HepG2 (cell line): ENCODE results near the gene BTBD3. TPM values are rescaled to one million over a fixed set of nuclear protein-coding genes. Genes with fewer than 3 reads are reported as not detected.

Experiments
- ATAC-seq: fragments of 200-7000 bp; cut with Tn5 transposase; 3 replicates; pipeline ENCODE4 v1.9.1; 2020; ENCODE audit warnings: mild to moderate bottlenecking, moderate library complexity
- BruUV-seq: library from RNA; stranded (reverse); fragments of 400-500 nt; replicated peaks from 2 replicates; lab custom pipeline; 2021; lab: Mats Ljungman, UMichigan
- CTCF ChIA-PET: fragments of 300-600 bp; formaldehyde crosslinking; extraction: SDS; loops from one replicate; lab custom pipeline; 2021; ENCODE audit warnings: low total read pairs, inconsistent platforms, low intra/inter-chr PET ratio; lab: Yijun Ruan, JAX
- POLR2A ChIA-PET: fragments of 350-600 bp; sonication (Branson Sonifier 250); formaldehyde crosslinking; loops from one replicate; lab custom pipeline; 2020; ENCODE audit warnings: antibody characterized with exemption, inconsistent platforms; lab: Yijun Ruan, JAX
- DNase-seq: peaks from one replicate; pipeline ENCODE4 v3.0.0-alpha.2; 2015; ENCODE audit warnings: low spot score
- FAIRE-seq: peaks from 3 replicates; lab custom pipeline; 2011; peaks lifted over from hg19 to GRCh38; lab: Jason Lieb, UNC
- H2AFZ ChIP-seq: one replicate; pipeline ENCODE4 v1.6.1; 2011; ENCODE audit warnings: low read length, inconsistent platforms
- H3K27ac ChIP-seq: fragments of 300-600 bp; 3 replicates; pipeline ENCODE4 v1.8.0; 2011; ENCODE audit warnings: mixed run types, mild to moderate bottlenecking, mixed read lengths, low read length, inconsistent platforms; ENCODE audit not compliant: insufficient read depth; ENCODE audit errors: extremely low read length
- H3K27me3 ChIP-seq, 2 experiments: fragments of 200-600 bp in 1 of 2; 2 replicates in 1 of 2; 3 replicates in 1 of 2; pipeline versions ENCODE4 v1.6.0 to v1.8.0; 2011; ENCODE audit warnings: low read length in 2 of 2, mild to moderate bottlenecking in 2 of 2, moderate library complexity in 2 of 2, inconsistent platforms in 1 of 2; ENCODE audit not compliant: insufficient read depth in 2 of 2, control insufficient read depth in 1 of 2
- H3K36me3 ChIP-seq, 2 experiments: fragments of 200-600 bp in 1 of 2; replicated peaks in 1 of 2; 2 replicates in 1 of 2; 3 replicates in 1 of 2; pipeline versions ENCODE4 v1.5.1 to v1.8.0; 2011; ENCODE audit warnings: low read length in 2 of 2, inconsistent platforms in 1 of 2; ENCODE audit not compliant: insufficient read depth in 2 of 2, control insufficient read depth in 1 of 2
- H3K4me1 ChIP-seq: 2 replicates; pipeline ENCODE4 v1.5.1; 2012; ENCODE audit warnings: low read length, inconsistent platforms; ENCODE audit not compliant: insufficient read depth
- H3K4me2 ChIP-seq: 2 replicates; pipeline ENCODE4 v1.6.0; 2011; ENCODE audit warnings: low read depth, low read length, inconsistent platforms
- H3K4me3 ChIP-seq, 3 experiments: fragments of 200-600 bp in 1 of 3; sonication (generic), shearing (Covaris generic) in 1 of 3; replicated peaks in 1 of 3; 2 replicates each; pipeline ENCODE4 v1.5.1; 2011 to 2016; ENCODE audit warnings: low read length in 3 of 3, inconsistent platforms in 2 of 3, low read depth in 2 of 3, mild to moderate bottlenecking in 2 of 3, control low read depth in 1 of 3, mixed read lengths in 1 of 3; ENCODE audit not compliant: insufficient read depth in 1 of 3
- H3K79me2 ChIP-seq: one replicate; pipeline ENCODE4 v1.6.1; 2011; ENCODE audit warnings: low read length, inconsistent platforms; ENCODE audit not compliant: insufficient read depth
- H3K9ac ChIP-seq: 2 replicates; pipeline ENCODE4 v1.6.0; 2011; ENCODE audit warnings: mild to moderate bottlenecking, low read depth, low read length, inconsistent platforms; ENCODE audit not compliant: insufficient read depth
- H3K9me3 ChIP-seq: 2 replicates; pipeline ENCODE4 v1.5.1; 2012; ENCODE audit warnings: mild to moderate bottlenecking, low read length
- H4K20me1 ChIP-seq: 2 replicates; pipeline ENCODE4 v1.6.0; 2011; ENCODE audit warnings: inconsistent platforms, mild to moderate bottlenecking, low read length, moderate library complexity; ENCODE audit not compliant: insufficient read depth
- CAMTA2 ChIP-seq: sonication (generic); formaldehyde crosslinking; IDR thresholded peaks from 2 replicates; pipeline ENCODE4 v1.4.0; 2020; ENCODE audit warnings: mild to moderate bottlenecking, missing genetic modification reagents, borderline replicate concordance
- CHD4 ChIP-seq: fragments of 200-600 bp; sonication (generic); IDR thresholded peaks from 2 replicates; pipeline ENCODE4 v1.7.0; 2017; ENCODE audit warnings: mild to moderate bottlenecking, low read length, borderline replicate concordance
- HOXA3 ChIP-seq: sonication (generic); formaldehyde crosslinking; IDR thresholded peaks from 2 replicates; pipeline ENCODE4 v1.5.0; 2020; ENCODE audit warnings: missing genetic modification reagents
- IKZF1 ChIP-seq: fragments of 450-650 bp; IDR thresholded peaks from 2 replicates; pipeline ENCODE4 v1.7.1; 2016
- KLF12 ChIP-seq: sonication (generic); formaldehyde crosslinking; IDR thresholded peaks from 2 replicates; pipeline ENCODE4 v1.4.0; 2020; ENCODE audit warnings: missing genetic modification reagents, borderline replicate concordance
- MAFF ChIP-seq: IDR thresholded peaks from 2 replicates; pipeline ENCODE4 v1.6.1; 2011; ENCODE audit warnings: low read depth, low read length, improper control_type of control experiment
- PCBP1 ChIP-seq: fragments of 200-400 bp; formaldehyde crosslinking; IDR thresholded peaks from 2 replicates; pipeline ENCODE4 v1.6.1; 2017; ENCODE audit warnings: mild to moderate bottlenecking, low read depth, low read length, borderline replicate concordance
- SALL1 ChIP-seq: sonication (generic); formaldehyde crosslinking; IDR thresholded peaks from 2 replicates; pipeline ENCODE4 v1.8.0; 2022; ENCODE audit warnings: mild to moderate bottlenecking, missing genetic modification reagents
- SAP130 ChIP-seq: IDR thresholded peaks from 2 replicates; pipeline ENCODE4 v1.6.1; 2016; ENCODE audit warnings: low read depth
- SATB2 ChIP-seq: sonication (generic); formaldehyde crosslinking; IDR thresholded peaks from 2 replicates; pipeline ENCODE4 v1.5.0; 2020; ENCODE audit warnings: missing genetic modification reagents
- SMC3 ChIP-seq: IDR thresholded peaks from 2 replicates; pipeline ENCODE4 v1.6.1; 2011; ENCODE audit warnings: low read length, improper control_type of control experiment
- SNAPC2 ChIP-seq: sonication (generic); formaldehyde crosslinking; IDR thresholded peaks from 2 replicates; pipeline ENCODE4 v1.8.1; 2022; ENCODE audit warnings: mild to moderate bottlenecking, missing genetic modification reagents
- STAG1 ChIP-seq: sonication (generic); formaldehyde crosslinking; IDR thresholded peaks from 2 replicates; pipeline ENCODE4 v1.4.0; 2020; ENCODE audit warnings: missing genetic modification reagents
- ZNF354B ChIP-seq: sonication (generic); formaldehyde crosslinking; IDR thresholded peaks from 2 replicates; pipeline ENCODE4 v1.8.0; 2022; ENCODE audit warnings: mild to moderate bottlenecking, missing genetic modification reagents
- ZNF367 ChIP-seq: sonication (generic); formaldehyde crosslinking; IDR thresholded peaks from 2 replicates; pipeline ENCODE4 v1.4.0; 2020; ENCODE audit warnings: missing genetic modification reagents, borderline replicate concordance
- ZNF773 ChIP-seq: sonication (generic); formaldehyde crosslinking; IDR thresholded peaks from 2 replicates; pipeline ENCODE4 v1.4.0; 2020; ENCODE audit warnings: missing genetic modification reagents, borderline replicate concordance
- WGBS: methylation state at CpG from one replicate; pipeline ENCODE4 v1.1.6; 2017; ENCODE audit warnings: low lambda C conversion rate; 5-methylcytosine and 5-hydroxymethylcytosine counted together
- in situ Hi-C: cut with HindIII; loops from 2 replicates; pipeline ENCODE4 v1.10.0; 2017; ENCODE audit warnings: low pct_unique_long_range_greater_than_20kb; ENCODE audit not compliant: extremely low pct_ligation_motif_present
- intact Hi-C: fragments of 100-400 bp; cut with micrococcal nuclease; formaldehyde crosslinking; loops from one replicate; pipeline ENCODE4 v1.10.0; 2022; ENCODE audit not compliant: unreplicated experiment
- polyA plus RNA-seq, 8 experiments: library from polyadenylated mRNA; depleted of rRNA in 3 of 8; stranded (reverse) in 7 of 8; unstranded in 1 of 8; fragments of >200 nt; fragmentation: Illumina TruSeq in 4 of 8; extraction: Trizol in 4 of 8; gene quantifications; 2 replicates each; pipeline versions ENCODE4 v1.2.1 to v1.2.3, GENCODE V29; 2011 to 2016; ENCODE audit warnings: low read depth in 4 of 8, missing spikeins in 1 of 8, mixed read lengths in 1 of 8; ENCODE audit not compliant: insufficient read depth in 1 of 8
- total RNA-seq, 5 experiments: library from RNA; depleted of rRNA; stranded (reverse); fragments of >200 nt; fragmentation: Illumina TruSeq; extraction: Trizol; gene quantifications; 2 replicates each; pipeline ENCODE4 v1.2.3, GENCODE V29; 2016; ENCODE audit warnings: low read depth in 1 of 5
- TF ChIP-seq, protein P1 (sequence below): sonication (generic); formaldehyde crosslinking; IDR thresholded peaks from 2 replicates; pipeline ENCODE4 v1.4.0; 2020; ENCODE audit warnings: missing genetic modification reagents, borderline replicate concordance
- TF ChIP-seq, protein P2 (sequence below): sonication (generic); formaldehyde crosslinking; IDR thresholded peaks from 2 replicates; pipeline ENCODE4 v1.5.1; 2020; ENCODE audit warnings: mild to moderate bottlenecking, moderate library complexity, missing genetic modification reagents
- TF ChIP-seq, protein P3 (sequence below): sonication (generic); formaldehyde crosslinking; IDR thresholded peaks from 2 replicates; pipeline ENCODE4 v1.5.0; 2020; ENCODE audit warnings: missing genetic modification reagents

Gene BTBD3
- total and polyA plus RNA-seq, 2 of the 13 experiments (the other 11 are each of a cell fraction or from before 2014, with no cell fraction given): 32.2 to 41.8 TPM

DNA sequence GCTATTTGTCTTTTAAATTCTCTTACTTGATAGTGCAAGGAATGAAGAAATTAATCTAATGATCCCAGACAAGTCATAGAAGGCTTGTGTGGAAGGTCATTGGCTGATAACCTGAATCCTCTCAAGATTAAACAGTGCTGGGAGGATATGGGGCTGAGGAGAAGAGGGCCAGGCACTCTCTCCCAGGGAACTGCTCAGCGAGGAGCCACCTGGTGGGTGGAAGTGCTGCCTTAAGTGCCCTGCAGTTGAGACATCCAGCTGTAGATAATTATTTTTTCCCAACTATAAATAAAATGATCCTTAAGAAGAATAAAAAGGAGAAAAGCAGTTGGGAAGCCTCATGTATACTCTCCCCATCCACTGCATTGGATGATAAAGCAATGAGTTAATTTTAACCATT, 47.9 kb downstream of the BTBD3 start (continued):
- TF ChIP-seq SAP130 (no peak), SATB2 (no peak), ZNF367 (CRISPR knock-in tag) (no peak), ZNF354B (no peak), MAFF (no peak), CHD4 (no peak), HOXA3 (no peak), CAMTA2 (no peak), STAG1 (peak; percentile 33), SMC3 (peak; percentile 19; the same call in 1 of the 2 replicates), SALL1 (CRISPR knock-in tag) (no peak)

DNA sequence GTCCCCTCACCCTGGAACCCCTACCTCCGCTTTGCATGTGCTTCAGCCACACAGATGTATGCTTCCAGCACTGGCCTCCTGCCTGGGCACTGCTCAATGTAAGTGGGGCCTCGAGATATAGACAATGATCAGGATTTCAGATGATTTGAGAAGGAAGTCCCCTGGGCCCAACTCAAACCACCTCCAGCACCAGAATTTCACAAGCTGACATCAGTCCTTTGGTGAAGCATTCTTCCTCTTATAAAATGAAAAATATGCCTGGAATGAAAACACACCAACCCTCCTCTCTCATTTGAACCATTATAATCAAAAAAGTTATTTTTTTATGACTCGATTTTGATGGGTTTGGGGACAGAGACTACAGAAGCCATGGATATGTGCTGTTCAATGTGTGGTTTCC, 48.5 kb downstream of the BTBD3 start:
- Histone ChIP-seq H3K79me2 (no peaks in the 10 kb centered on the region), H3K27me3 (no peaks in the 10 kb centered on the region), H3K27ac (no peak overlapping the region), H3K4me3 (no peak overlapping the region), H3K4me2 (no peak overlapping the region), H4K20me1 (no peaks in the 10 kb centered on the region), H3K36me3 (no peaks in the 10 kb centered on the region), H3K4me1 (no peaks in the 10 kb centered on the region), H3K9ac (no peak overlapping the region), H3K9me3 (no peaks in the 10 kb centered on the region), H2AFZ (no peak overlapping the region)
- TF ChIP-seq SNAPC2 (CRISPR knock-in tag) (no peak), ZNF773 (no peak), KLF12 (CRISPR knock-in tag) (no peak), PCBP1 (no peak), IKZF1 (no peak)
- TF ChIP-seq, protein P1, sequence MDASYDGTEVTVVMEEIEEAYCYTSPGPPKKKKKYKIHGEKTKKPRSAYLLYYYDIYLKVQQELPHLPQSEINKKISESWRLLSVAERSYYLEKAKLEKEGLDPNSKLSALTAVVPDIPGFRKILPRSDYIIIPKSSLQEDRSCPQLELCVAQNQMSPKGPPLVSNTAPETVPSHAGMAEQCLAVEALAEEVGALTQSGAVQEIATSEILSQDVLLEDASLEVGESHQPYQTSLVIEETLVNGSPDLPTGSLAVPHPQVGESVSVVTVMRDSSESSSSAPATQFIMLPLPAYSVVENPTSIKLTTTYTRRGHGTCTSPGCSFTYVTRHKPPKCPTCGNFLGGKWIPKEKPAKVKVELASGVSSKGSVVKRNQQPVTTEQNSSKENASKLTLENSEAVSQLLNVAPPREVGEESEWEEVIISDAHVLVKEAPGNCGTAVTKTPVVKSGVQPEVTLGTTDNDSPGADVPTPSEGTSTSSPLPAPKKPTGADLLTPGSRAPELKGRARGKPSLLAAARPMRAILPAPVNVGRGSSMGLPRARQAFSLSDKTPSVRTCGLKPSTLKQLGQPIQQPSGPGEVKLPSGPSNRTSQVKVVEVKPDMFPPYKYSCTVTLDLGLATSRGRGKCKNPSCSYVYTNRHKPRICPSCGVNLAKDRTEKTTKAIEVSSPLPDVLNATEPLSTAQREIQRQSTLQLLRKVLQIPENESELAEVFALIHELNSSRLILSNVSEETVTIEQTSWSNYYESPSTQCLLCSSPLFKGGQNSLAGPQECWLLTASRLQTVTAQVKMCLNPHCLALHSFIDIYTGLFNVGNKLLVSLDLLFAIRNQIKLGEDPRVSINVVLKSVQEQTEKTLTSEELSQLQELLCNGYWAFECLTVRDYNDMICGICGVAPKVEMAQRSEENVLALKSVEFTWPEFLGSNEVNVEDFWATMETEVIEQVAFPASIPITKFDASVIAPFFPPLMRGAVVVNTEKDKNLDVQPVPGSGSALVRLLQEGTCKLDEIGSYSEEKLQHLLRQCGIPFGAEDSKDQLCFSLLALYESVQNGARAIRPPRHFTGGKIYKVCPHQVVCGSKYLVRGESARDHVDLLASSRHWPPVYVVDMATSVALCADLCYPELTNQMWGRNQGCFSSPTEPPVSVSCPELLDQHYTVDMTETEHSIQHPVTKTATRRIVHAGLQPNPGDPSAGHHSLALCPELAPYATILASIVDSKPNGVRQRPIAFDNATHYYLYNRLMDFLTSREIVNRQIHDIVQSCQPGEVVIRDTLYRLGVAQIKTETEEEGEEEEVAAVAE (CRISPR knock-in tag): no peak
- TF ChIP-seq, protein P2, sequence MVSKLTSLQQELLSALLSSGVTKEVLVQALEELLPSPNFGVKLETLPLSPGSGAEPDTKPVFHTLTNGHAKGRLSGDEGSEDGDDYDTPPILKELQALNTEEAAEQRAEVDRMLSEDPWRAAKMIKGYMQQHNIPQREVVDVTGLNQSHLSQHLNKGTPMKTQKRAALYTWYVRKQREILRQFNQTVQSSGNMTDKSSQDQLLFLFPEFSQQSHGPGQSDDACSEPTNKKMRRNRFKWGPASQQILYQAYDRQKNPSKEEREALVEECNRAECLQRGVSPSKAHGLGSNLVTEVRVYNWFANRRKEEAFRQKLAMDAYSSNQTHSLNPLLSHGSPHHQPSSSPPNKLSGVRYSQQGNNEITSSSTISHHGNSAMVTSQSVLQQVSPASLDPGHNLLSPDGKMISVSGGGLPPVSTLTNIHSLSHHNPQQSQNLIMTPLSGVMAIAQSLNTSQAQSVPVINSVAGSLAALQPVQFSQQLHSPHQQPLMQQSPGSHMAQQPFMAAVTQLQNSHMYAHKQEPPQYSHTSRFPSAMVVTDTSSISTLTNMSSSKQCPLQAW (CRISPR knock-in tag): no peak
- TF ChIP-seq, protein P3, sequence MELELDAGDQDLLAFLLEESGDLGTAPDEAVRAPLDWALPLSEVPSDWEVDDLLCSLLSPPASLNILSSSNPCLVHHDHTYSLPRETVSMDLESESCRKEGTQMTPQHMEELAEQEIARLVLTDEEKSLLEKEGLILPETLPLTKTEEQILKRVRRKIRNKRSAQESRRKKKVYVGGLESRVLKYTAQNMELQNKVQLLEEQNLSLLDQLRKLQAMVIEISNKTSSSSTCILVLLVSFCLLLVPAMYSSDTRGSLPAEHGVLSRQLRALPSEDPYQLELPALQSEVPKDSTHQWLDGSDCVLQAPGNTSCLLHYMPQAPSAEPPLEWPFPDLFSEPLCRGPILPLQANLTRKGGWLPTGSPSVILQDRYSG: no peak
- no peak for FAIRE-seq
- DNase-seq: no peak
- no peak for ATAC-seq
- intact Hi-C loops: loop anchor here (5.0 kb wide), 1 partner anchor 289 kb away; no protein-coding TSS in a partner anchor
- CTCF ChIA-PET: no interaction called here
- 8% methylated on average over 3 of the region's 3 CpGs for WGBS
- BruUV-seq: no TSS peak
- in situ Hi-C loops: no loop called here
- POLR2A ChIA-PET: no interaction called here
